HepG2 (cell line): ENCODE measurements around the gene XAB2. TPM values are rescaled to one million over a fixed set of nuclear protein-coding genes. Genes with fewer than 3 reads are reported as not detected.

Experiments
- ATAC-seq: fragments of 200-7000 bp; cut with Tn5 transposase; 3 replicates; pipeline ENCODE4 v1.9.1; 2020; ENCODE audit warnings: mild to moderate bottlenecking, moderate library complexity
- BruUV-seq: library from RNA; stranded (reverse); fragments of 400-500 nt; replicated peaks from 2 replicates; lab custom pipeline; 2021; lab: Mats Ljungman, UMichigan
- CTCF ChIA-PET: fragments of 300-600 bp; formaldehyde crosslinking; extraction: SDS; loops from one replicate; lab custom pipeline; 2021; ENCODE audit warnings: low total read pairs, inconsistent platforms, low intra/inter-chr PET ratio; lab: Yijun Ruan, JAX
- POLR2A ChIA-PET: fragments of 350-600 bp; sonication (Branson Sonifier 250); formaldehyde crosslinking; loops from one replicate; lab custom pipeline; 2020; ENCODE audit warnings: antibody characterized with exemption, inconsistent platforms; lab: Yijun Ruan, JAX
- DNase-seq: peaks from one replicate; pipeline ENCODE4 v3.0.0-alpha.2; 2015; ENCODE audit warnings: low spot score
- FAIRE-seq: peaks from 3 replicates; lab custom pipeline; 2011; peaks lifted over from hg19 to GRCh38; lab: Jason Lieb, UNC
- H2AFZ ChIP-seq: one replicate; pipeline ENCODE4 v1.6.1; 2011; ENCODE audit warnings: low read length, inconsistent platforms
- H3K27ac ChIP-seq: fragments of 300-600 bp; 3 replicates; pipeline ENCODE4 v1.8.0; 2011; ENCODE audit warnings: mixed run types, mild to moderate bottlenecking, mixed read lengths, low read length, inconsistent platforms; ENCODE audit not compliant: insufficient read depth; ENCODE audit errors: extremely low read length
- H3K27me3 ChIP-seq, 2 experiments: fragments of 200-600 bp in 1 of 2; 2 replicates in 1 of 2; 3 replicates in 1 of 2; pipeline versions ENCODE4 v1.6.0 to v1.8.0; 2011; ENCODE audit warnings: low read length in 2 of 2, mild to moderate bottlenecking in 2 of 2, moderate library complexity in 2 of 2, inconsistent platforms in 1 of 2; ENCODE audit not compliant: insufficient read depth in 2 of 2, control insufficient read depth in 1 of 2
- H3K36me3 ChIP-seq, 2 experiments: fragments of 200-600 bp in 1 of 2; replicated peaks in 1 of 2; 2 replicates in 1 of 2; 3 replicates in 1 of 2; pipeline versions ENCODE4 v1.5.1 to v1.8.0; 2011; ENCODE audit warnings: low read length in 2 of 2, inconsistent platforms in 1 of 2; ENCODE audit not compliant: insufficient read depth in 2 of 2, control insufficient read depth in 1 of 2
- H3K4me1 ChIP-seq: 2 replicates; pipeline ENCODE4 v1.5.1; 2012; ENCODE audit warnings: low read length, inconsistent platforms; ENCODE audit not compliant: insufficient read depth
- H3K4me2 ChIP-seq: 2 replicates; pipeline ENCODE4 v1.6.0; 2011; ENCODE audit warnings: low read depth, low read length, inconsistent platforms
- H3K4me3 ChIP-seq, 3 experiments: fragments of 200-600 bp in 1 of 3; sonication (generic), shearing (Covaris generic) in 1 of 3; replicated peaks in 1 of 3; 2 replicates each; pipeline ENCODE4 v1.5.1; 2011 to 2016; ENCODE audit warnings: low read length in 3 of 3, inconsistent platforms in 2 of 3, low read depth in 2 of 3, mild to moderate bottlenecking in 2 of 3, control low read depth in 1 of 3, mixed read lengths in 1 of 3; ENCODE audit not compliant: insufficient read depth in 1 of 3
- H3K79me2 ChIP-seq: one replicate; pipeline ENCODE4 v1.6.1; 2011; ENCODE audit warnings: low read length, inconsistent platforms; ENCODE audit not compliant: insufficient read depth
- H3K9ac ChIP-seq: 2 replicates; pipeline ENCODE4 v1.6.0; 2011; ENCODE audit warnings: mild to moderate bottlenecking, low read depth, low read length, inconsistent platforms; ENCODE audit not compliant: insufficient read depth
- H3K9me3 ChIP-seq: 2 replicates; pipeline ENCODE4 v1.5.1; 2012; ENCODE audit warnings: mild to moderate bottlenecking, low read length
- H4K20me1 ChIP-seq: 2 replicates; pipeline ENCODE4 v1.6.0; 2011; ENCODE audit warnings: inconsistent platforms, mild to moderate bottlenecking, low read length, moderate library complexity; ENCODE audit not compliant: insufficient read depth
- ERF ChIP-seq: IDR thresholded peaks from 2 replicates; pipeline ENCODE4 v1.6.1; 2018; ENCODE audit warnings: missing biosample characterization, missing genetic modification reagents
- FOXK1 ChIP-seq: sonication (generic); formaldehyde crosslinking; IDR thresholded peaks from 2 replicates; pipeline ENCODE4 v1.4.0; 2020; ENCODE audit warnings: low read depth, missing genetic modification reagents, borderline replicate concordance
- GTF2F1 ChIP-seq: fragments of 150-350 bp; IDR thresholded peaks from 2 replicates; pipeline ENCODE4 v1.6.1; 2014; ENCODE audit warnings: low read length
- HNRNPK ChIP-seq: fragments of 200-400 bp; formaldehyde crosslinking; IDR thresholded peaks from 2 replicates; pipeline ENCODE4 v1.6.1; 2018; ENCODE audit warnings: low read length, low read depth, moderate library complexity, mild to moderate bottlenecking; ENCODE audit not compliant: poor library complexity, severe bottlenecking
- IRF2 ChIP-seq: IDR thresholded peaks from 2 replicates; pipeline ENCODE4 v1.6.1; 2018; ENCODE audit warnings: missing genetic modification reagents, missing compliant biosample characterization
- MAF1 ChIP-seq: sonication (generic); formaldehyde crosslinking; IDR thresholded peaks from 2 replicates; pipeline ENCODE4 v1.5.0; 2020; ENCODE audit warnings: missing genetic modification reagents, borderline replicate concordance
- NR2F6 ChIP-seq, 2 experiments: IDR thresholded peaks; 2 replicates each; pipeline ENCODE4 v1.6.1; 2016; ENCODE audit warnings: antibody characterized with exemption in 1 of 2, mild to moderate bottlenecking in 1 of 2
- PATZ1 ChIP-seq: sonication (generic); formaldehyde crosslinking; IDR thresholded peaks from 2 replicates; pipeline ENCODE4 v1.4.0; 2020; ENCODE audit warnings: missing genetic modification reagents
- PRMT3 ChIP-seq: sonication (generic); formaldehyde crosslinking; IDR thresholded peaks from 2 replicates; pipeline ENCODE4 v1.8.1; 2022; ENCODE audit warnings: low read depth, mild to moderate bottlenecking, moderate library complexity, missing genetic modification reagents, borderline replicate concordance
- SAFB2 ChIP-seq: sonication (generic); formaldehyde crosslinking; IDR thresholded peaks from 2 replicates; pipeline ENCODE4 v1.5.1; 2020; ENCODE audit warnings: missing genetic modification reagents, low read depth, mild to moderate bottlenecking, borderline replicate concordance
- SALL1 ChIP-seq: sonication (generic); formaldehyde crosslinking; IDR thresholded peaks from 2 replicates; pipeline ENCODE4 v1.8.0; 2022; ENCODE audit warnings: mild to moderate bottlenecking, missing genetic modification reagents
- SIX4 ChIP-seq: sonication (generic); formaldehyde crosslinking; IDR thresholded peaks from 2 replicates; pipeline ENCODE4 v1.4.0; 2020; ENCODE audit warnings: missing genetic modification reagents
- SMAD1 ChIP-seq: sonication (generic); formaldehyde crosslinking; IDR thresholded peaks from 2 replicates; pipeline ENCODE4 v1.4.0; 2020; ENCODE audit warnings: missing genetic modification reagents, low read depth, mild to moderate bottlenecking, borderline replicate concordance
- TFDP2 ChIP-seq: sonication (generic); formaldehyde crosslinking; IDR thresholded peaks from 2 replicates; pipeline ENCODE4 v1.4.0; 2020; ENCODE audit warnings: missing genetic modification reagents
- ZMYM3 ChIP-seq: sonication (generic); formaldehyde crosslinking; IDR thresholded peaks from 2 replicates; pipeline ENCODE4 v1.5.1; 2020; ENCODE audit warnings: mild to moderate bottlenecking, missing genetic modification reagents
- ZNF672 ChIP-seq: sonication (generic); formaldehyde crosslinking; IDR thresholded peaks from 2 replicates; pipeline ENCODE4 v1.8.1; 2022; ENCODE audit warnings: missing genetic modification reagents
- ZNF674 ChIP-seq: sonication (generic); formaldehyde crosslinking; IDR thresholded peaks from 2 replicates; pipeline ENCODE4 v1.5.0; 2020; ENCODE audit warnings: low read depth, mild to moderate bottlenecking, missing genetic modification reagents
- ZNF770 ChIP-seq: sonication (generic); formaldehyde crosslinking; IDR thresholded peaks from 2 replicates; pipeline ENCODE4 v1.5.0; 2020; ENCODE audit warnings: mild to moderate bottlenecking, missing genetic modification reagents
- WGBS: methylation state at CpG from one replicate; pipeline ENCODE4 v1.1.6; 2017; ENCODE audit warnings: low lambda C conversion rate; 5-methylcytosine and 5-hydroxymethylcytosine counted together
- in situ Hi-C: cut with HindIII; loops from 2 replicates; pipeline ENCODE4 v1.10.0; 2017; ENCODE audit warnings: low pct_unique_long_range_greater_than_20kb; ENCODE audit not compliant: extremely low pct_ligation_motif_present
- intact Hi-C: fragments of 100-400 bp; cut with micrococcal nuclease; formaldehyde crosslinking; loops from one replicate; pipeline ENCODE4 v1.10.0; 2022; ENCODE audit not compliant: unreplicated experiment
- polyA plus RNA-seq, 8 experiments: library from polyadenylated mRNA; depleted of rRNA in 3 of 8; stranded (reverse) in 7 of 8; unstranded in 1 of 8; fragments of >200 nt; fragmentation: Illumina TruSeq in 4 of 8; extraction: Trizol in 4 of 8; gene quantifications; 2 replicates each; pipeline versions ENCODE4 v1.2.1 to v1.2.3, GENCODE V29; 2011 to 2016; ENCODE audit warnings: low read depth in 4 of 8, missing spikeins in 1 of 8, mixed read lengths in 1 of 8; ENCODE audit not compliant: insufficient read depth in 1 of 8
- total RNA-seq, 5 experiments: library from RNA; depleted of rRNA; stranded (reverse); fragments of >200 nt; fragmentation: Illumina TruSeq; extraction: Trizol; gene quantifications; 2 replicates each; pipeline ENCODE4 v1.2.3, GENCODE V29; 2016; ENCODE audit warnings: low read depth in 1 of 5

XAB2 gene
- total and polyA plus RNA-seq, 2 of the 13 experiments (the other 11 are each of a cell fraction or from before 2014, with no cell fraction given) = 6.2 to 23.9 TPM

GRCh38 chr19:7657131-7657751 lies 27.9 kb upstream of the XAB2 start (continued):
- TF ChIP-seq ZNF770 (CRISPR knock-in tag) = peak; percentile 80
- TF ChIP-seq NR2F6 (IDR thresholded peaks at IDR 0.05) = peak; percentile 44; the same call in 1 of the 2 replicates
- no peak for TF ChIP-seq NR2F6 (CRISPR knock-in tag; IDR thresholded peaks at IDR 0.05)
- TF ChIP-seq ZNF674 (CRISPR knock-in tag) = no peak
- 0 out of 2 replicates have a peak, but pooled peaks have one; percentile 7 for TF ChIP-seq ZMYM3 (CRISPR knock-in tag)

- Histone ChIP-seq H3K4me1 (peaks cover 21% of the 10 kb centered on the region), H3K27me3 (no peaks in the 10 kb centered on the region; a peak in 1 of 5 replicates), H3K9ac (no peak overlapping the region), H2AFZ (no peak overlapping the region), H3K4me3 (no peak overlapping the region), H3K27ac (no peak overlapping the region), H4K20me1 (no peaks in the 10 kb centered on the region), H3K9me3 (no peaks in the 10 kb centered on the region), H3K79me2 (no peaks in the 10 kb centered on the region), H3K36me3 (no peaks in the 10 kb centered on the region), H3K4me2 (no peak overlapping the region)
- ChIA-PET POLR2A (no interaction called here), CTCF (no interaction called here)
- DNase-seq (no peak), ATAC-seq (no peak), FAIRE-seq (no peak)
- BruUV-seq = no TSS peak
- WGBS = 51% methylated on average over 8 of the region's 8 CpGs
- in situ Hi-C loops = no loop called here
- intact Hi-C loops = no loop called here
- TF ChIP-seq PRMT3 (CRISPR knock-in tag) (no peak), FOXK1 (no peak), IRF2 (CRISPR knock-in tag) (no peak), SAFB2 (CRISPR knock-in tag) (no peak), ERF (CRISPR knock-in tag) (no peak), SMAD1 (CRISPR knock-in tag) (no peak), ZNF672 (no peak), GTF2F1 (no peak), MAF1 (CRISPR knock-in tag) (no peak), SALL1 (CRISPR knock-in tag) (no peak), PATZ1 (CRISPR knock-in tag) (no peak), TFDP2 (CRISPR knock-in tag) (no peak), SIX4 (CRISPR knock-in tag) (no peak), HNRNPK (no peak)
Measured at GRCh38 chr19:7655581-7655980, 26.2 kb upstream of the XAB2 start.
